H4 (cell line): ENCODE measurements around the gene TALDO1. TPM values are rescaled to one million over a fixed set of nuclear protein-coding genes. Genes with fewer than 3 reads are reported as not detected.
"Not testable (repeated sequence)": the region's sequence is repeated elsewhere in the genome, so short reads cannot be mapped to it uniquely, and the experiment has no call there.

Experiments used
- DNase-seq: peaks from one replicate; pipeline ENCODE4 v3.0.0-alpha.2; 2015; ENCODE audit warnings: low spot score
- total RNA-seq: library from RNA; depleted of rRNA; stranded (reverse); fragments of >200 nt; shearing (Covaris generic); gene quantifications from 2 replicates; pipeline ENCODE4 v1.2.3, GENCODE V29; 2014

Gene TALDO1
- total RNA-seq, 1 experiment from 2014 or later = 603 TPM

- not testable (repeated sequence) for DNase-seq
These were observed 12.7 kb upstream of the TALDO1 start for GRCh38 chr11:734541-734940.

DNA sequence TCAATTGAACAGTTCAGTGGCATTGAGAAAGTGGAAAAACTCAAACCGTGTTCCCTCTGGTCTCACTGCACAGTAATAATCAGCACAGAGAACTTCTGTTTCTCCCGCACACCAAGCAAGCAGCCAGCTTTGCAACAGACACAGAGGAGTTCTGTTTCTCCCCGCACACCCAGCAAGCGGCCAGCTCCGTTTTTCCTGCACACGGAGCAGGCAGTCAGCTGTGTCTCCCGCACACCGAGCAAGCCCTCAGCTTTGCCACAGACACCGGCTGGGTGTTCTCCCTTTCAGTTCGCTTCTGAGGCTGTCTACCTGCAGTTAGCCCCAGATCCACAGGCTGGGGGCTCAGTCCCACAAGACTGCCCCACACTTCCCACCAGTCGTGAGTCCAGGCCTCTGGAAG is 9.9 kb upstream of the TALDO1 start:
- DNase-seq = no peak

- not testable (repeated sequence) for DNase-seq
These were observed 9.4 kb upstream of the TALDO1 start for GRCh38 chr11:737899-738298.

DNA sequence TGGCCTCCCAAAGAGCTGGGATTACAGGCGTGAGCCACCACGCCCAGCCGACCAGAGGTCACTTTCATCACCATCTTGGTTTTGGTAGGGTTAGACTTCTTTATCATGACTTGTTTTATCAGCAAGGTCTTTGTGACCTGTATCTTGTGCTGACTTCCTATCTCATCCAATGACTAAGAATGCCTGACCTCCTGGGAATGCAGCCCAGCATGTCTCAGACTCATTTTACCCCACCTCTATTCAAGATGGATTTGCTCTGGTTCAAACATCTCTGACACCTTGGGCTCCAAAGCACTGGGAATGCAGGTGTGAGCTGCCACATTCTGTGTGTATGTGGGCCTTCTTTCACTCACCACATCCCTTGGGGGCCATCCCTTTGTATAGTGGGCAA is 5.1 kb upstream of the TALDO1 start:
- DNase-seq = no peak

DNA sequence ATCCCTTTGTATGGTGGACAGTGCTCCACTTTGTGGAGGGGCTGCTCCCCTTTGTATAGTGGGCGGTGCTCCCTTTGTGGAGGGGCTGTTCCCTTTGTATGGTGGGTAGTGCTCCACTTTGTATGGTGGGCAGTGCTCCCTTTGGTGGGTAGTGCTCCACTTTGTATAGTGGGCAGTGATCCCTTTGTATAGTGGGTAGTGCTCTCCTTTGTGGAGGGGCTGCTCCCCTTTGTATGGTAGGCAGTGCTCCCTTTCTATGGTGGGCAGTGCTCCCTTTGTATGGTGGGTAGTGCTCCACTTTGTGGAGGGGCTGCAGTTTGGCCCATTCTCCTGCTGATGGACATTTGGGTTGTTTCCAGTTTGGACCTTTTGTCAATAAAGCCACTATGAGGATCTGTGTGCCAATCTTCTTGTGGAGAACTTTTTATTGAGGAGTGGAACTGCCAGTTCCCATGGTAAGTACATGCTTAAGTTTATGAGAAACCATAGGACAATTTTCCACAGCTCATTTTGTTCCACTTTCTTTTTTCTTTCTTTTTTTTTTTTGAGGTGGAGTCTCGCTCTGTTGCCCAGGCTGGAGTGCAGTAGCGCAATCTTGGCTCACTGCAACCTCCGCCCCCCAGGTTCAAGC is 4.6 kb upstream of the TALDO1 start:
- DNase-seq = no peak

DNA sequence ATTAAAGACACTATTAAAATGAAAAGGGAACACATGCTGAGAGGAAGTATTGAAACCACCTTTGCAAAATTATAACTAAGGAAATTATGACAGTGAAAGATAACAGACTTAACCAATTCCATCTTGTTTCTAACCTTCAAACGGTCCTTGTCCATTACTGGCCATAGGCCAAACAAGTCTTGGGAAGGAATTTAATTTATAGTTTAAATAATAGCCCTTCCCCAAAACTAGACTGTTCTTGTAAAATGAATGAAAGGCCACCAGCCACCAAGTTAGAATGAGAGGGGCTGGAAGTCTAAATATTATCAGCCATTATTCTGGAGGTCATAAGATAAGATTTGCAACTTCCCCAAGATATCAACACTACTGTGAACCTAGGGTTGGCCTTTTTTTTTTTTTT is 1.8 kb upstream of the TALDO1 start:
- no peak for DNase-seq

DNA sequence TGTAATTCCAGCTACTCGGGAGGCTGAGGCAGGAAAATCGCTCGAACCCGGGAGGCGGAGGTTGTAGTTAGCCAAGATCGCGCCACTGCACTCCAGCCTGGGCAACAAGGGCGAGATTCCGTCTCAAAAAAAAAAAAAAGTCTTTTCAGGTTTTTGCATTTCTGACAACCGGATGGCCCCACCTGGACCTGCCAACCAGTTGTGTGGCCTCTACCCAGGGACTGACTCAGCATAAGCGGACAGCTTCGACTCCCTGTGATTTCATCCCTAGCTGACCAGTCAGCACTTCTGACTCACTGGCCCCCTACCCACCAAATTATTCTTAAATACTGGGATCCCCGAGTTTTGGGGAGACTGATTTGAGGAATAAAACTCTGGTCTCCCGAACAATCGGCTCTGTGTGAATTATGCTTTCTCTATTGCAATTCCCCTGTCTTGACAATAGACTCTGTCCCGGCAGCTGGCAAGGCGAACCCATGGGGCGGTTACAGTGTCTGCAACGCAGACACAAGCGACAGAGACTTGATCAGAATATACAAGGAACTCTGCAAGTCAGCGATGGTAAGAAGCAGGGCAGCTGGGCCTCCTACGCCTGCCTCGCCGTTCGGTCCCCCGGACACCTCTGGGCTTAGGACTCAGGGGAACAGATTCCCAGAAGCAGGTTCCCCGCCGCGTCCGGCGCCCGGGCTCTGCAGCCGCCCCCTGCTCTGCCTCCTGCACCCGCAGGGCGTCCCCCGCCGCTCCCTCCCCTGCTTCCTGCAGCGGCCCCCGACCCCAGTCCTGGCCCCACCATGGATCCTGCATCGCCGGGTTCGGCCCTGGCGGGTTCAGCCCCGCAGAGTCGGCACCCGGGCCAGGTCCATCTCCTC is 741 bp upstream of the TALDO1 start:
- no peak for DNase-seq

GRCh38 chr11:748007-748359 is 719 bp downstream of the TALDO1 start:
- no peak for DNase-seq

DNA sequence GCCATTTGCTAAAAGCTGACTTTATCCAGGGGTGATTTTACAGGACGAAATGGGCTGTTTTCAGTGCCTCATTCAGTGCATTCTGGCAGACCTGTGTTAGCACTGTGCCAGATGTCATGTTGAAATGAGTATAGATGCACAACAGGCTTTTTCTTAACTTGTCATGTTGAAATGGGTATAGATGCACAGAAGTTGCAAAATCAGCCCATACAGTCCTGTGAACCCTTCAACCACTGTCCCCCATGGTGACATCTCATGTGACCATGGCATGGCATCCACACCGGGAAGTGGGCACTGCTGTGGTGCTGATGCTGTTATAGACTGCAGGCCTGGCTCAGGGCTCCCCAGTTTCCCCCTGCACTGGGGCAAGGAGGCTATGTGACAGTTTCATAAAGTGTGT is 2.5 kb downstream of the TALDO1 start:
- DNase-seq = no peak

- DNase-seq = no peak
These were observed 13.0 kb downstream of the TALDO1 start for GRCh38 chr11:760236-760635.

GRCh38 chr11:761526-762108 is 14.4 kb downstream of the TALDO1 start:
- DNase-seq = no peak

GRCh38 chr11:762421-763072 is 15.3 kb downstream of the TALDO1 start:
- peak; percentile 58 for DNase-seq

- no peak for DNase-seq
These were observed 15.8 kb downstream of the TALDO1 start for GRCh38 chr11:763073-763463.

DNA sequence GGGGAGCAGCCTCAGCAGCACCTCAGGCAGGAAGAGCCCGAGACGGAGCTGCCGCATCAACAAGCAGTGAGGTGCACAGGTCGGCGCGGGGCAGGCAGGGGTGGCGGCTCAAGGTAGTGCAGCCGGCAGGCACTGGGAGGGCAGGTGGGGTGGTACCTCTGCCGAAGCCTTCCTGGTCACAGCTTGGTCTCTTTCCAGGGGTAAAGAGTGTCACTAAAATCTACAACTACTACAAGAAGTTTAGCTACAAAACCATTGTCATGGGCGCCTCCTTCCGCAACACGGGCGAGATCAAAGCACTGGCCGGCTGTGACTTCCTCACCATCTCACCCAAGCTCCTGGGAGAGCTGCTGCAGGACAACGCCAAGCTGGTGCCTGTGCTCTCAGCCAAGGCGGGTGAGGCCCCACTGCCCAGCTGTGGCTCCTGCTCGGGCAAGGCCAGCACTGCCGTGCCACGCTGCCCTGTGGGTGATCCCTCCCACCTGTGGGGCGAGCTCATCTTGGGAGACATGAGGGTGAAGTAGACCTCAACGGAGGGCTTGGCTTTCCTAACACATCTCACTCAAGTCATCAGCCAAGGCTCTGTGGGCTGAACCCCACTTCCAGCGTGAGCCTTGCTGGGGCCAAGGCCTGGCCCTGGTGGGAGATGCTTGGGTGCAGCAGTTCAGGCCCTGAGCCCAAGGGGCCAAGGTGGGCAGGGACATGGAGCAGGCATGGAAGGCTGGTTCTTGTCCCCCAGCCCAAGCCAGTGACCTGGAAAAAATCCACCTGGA is 16.5 kb downstream of the TALDO1 start:
- DNase-seq = no peak

- DNase-seq = no peak
These were observed 17.2 kb downstream of the TALDO1 start for GRCh38 chr11:764322-765024.

DNA sequence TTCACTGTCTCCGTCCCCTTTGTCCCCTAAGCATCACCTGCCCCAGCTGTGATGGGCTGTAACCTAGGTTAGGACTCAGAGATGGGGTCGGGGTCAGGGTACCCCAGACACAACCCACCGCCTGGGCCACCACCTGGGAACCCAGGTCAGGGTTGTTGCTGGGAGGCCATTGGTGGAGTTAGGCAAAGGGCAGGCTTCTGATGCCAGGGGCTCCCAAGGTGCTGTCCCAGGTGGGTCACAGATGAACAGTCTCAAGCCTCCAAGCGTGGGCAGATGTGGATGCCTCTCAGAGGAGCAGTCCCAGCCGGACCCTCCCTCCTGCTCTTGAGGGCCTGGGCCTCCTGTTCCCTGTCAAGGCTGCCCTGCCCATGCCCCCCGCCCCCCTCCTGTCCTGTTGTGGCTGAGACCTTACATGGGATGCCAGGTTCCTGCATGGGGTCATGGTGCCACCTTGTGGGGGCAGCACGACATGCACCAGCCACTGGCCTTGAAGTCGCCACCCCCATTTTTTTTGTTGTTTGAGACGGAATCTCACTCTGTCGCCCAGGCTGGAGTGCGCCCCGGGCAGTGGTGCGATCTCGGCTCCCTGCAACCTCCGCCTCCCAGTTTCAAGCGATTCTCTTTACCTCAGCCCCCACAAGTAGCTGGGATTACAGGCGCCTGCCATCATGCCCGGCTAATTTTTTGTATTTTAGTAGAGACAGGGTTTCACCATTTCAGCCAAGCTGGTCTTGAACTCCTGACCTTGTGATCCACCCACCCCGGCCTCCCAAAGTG is 17.9 kb downstream of the TALDO1 start:
- peak; percentile 74 for DNase-seq

DNA sequence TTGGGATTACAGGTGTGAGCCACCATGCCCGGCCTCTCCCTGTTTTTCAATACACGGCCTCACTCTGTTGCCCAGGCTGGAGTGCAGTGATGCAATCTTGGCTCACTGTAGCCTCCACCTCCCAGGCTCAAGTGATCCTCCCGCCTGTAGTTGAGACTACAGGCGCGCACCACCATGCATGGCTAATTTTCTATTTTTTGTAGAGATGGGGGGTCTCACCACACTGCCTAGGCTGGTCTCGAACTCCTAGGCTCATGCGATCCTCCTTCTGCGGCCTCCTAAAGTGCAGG is 18.5 kb downstream of the TALDO1 start:
- no peak for DNase-seq

DNA sequence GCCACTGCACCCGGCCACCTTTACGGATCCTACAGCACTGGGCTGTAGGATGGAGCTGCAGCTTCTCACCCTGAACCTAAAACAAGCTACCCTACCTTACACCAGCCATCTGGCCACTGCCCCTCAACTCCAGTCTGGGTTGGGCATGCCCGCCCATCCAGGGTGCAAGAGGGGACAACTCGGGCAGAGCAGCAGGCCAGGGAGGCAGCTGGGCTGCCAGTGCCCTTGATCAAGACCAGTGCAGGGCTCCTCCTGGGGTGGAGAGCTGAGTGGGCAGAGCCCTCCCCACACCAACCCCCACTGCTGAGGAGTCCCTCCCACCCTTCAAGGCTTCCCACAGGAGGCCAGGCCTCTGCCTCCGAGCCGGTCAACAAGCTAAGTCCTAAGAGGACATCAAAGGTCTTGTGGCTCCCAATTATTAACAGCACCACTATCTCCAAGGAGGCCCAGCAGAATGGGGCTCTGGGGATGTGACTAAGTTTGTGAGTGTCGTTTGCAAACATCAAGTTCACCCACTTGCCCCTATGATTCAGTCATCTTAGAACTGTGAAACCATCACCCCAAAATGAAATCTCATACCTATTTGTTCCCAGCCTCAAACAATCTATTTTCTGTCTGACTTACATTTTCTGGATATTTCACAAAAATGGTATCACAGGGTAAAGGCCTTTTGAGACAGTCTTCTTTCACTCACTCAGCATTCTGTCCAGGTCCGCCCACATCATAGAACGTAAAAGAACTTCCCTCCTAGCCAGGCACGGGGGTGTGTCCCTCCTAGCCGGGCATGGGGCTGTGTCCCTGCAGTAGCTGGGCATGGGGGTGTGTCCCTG is 19.1 kb downstream of the TALDO1 start:
- DNase-seq = no peak

GRCh38 chr11:766936-767210 is 19.6 kb downstream of the TALDO1 start:
- DNase-seq = no peak

GRCh38 chr11:767238-767637 is 20.0 kb downstream of the TALDO1 start:
- no peak for DNase-seq
